ENCODE measurements around the gene KRT26. TPM values are rescaled to one million over a fixed set of nuclear protein-coding genes. Genes with fewer than 3 reads are reported as not detected.
"Not testable (repeated sequence)": the region's sequence is repeated elsewhere in the genome, so short reads cannot be mapped to it uniquely, and the experiment has no call there.

KRT26 gene
- total RNA-seq, 1 experiment from 2014 or later, result not detected

- Histone ChIP-seq H3K36me3 (no peaks in the 10 kb centered on the region), H3K27me3 (no peaks in the 10 kb centered on the region), H3K9me3 (replicated peaks) (no peaks in the 10 kb centered on the region), H3K27ac (no peak overlapping the region), H3K4me1 (no peaks in the 10 kb centered on the region), H3K4me3 (no peak overlapping the region)
- DNase-seq, result peak in 1 of 2 experiments; percentile 9
Measured at GRCh38 chr17:40777459-40777858, 5.5 kb upstream of the KRT26 start.

GRCh38 chr17:40775945-40776344 lies 3.9 kb upstream of the KRT26 start:
- Histone ChIP-seq H3K36me3 (no peaks in the 10 kb centered on the region), H3K27me3 (peaks cover 4% of the 10 kb centered on the region; the same call in 1 of the 2 replicates), H3K4me1 (no peaks in the 10 kb centered on the region), H3K4me3 (no peak overlapping the region), H3K27ac (no peak overlapping the region), H3K9me3 (replicated peaks) (no peaks in the 10 kb centered on the region)
- no peak for DNase-seq

- Histone ChIP-seq H3K9me3 (replicated peaks) (peaks cover 1% of the 10 kb centered on the region; the same call in 1 of the 2 replicates), H3K27me3 (no peaks in the 10 kb centered on the region), H3K36me3 (no peaks in the 10 kb centered on the region), H3K27ac (no peak overlapping the region), H3K4me1 (no peaks in the 10 kb centered on the region), H3K4me3 (no peak overlapping the region)
- no peak for DNase-seq
Measured at GRCh38 chr17:40765657-40766056, 6.3 kb downstream of the KRT26 start.

- Histone ChIP-seq H3K27me3 (no peaks in the 10 kb centered on the region), H3K4me3 (no peak overlapping the region), H3K4me1 (no peaks in the 10 kb centered on the region), H3K36me3 (no peaks in the 10 kb centered on the region), H3K27ac (no peak overlapping the region), H3K9me3 (replicated peaks) (peaks cover 16% of the 10 kb centered on the region; the same call in 1 of the 2 replicates)
- no peak for DNase-seq
Measured at GRCh38 chr17:40763752-40764151, 8.2 kb downstream of the KRT26 start.

- H3K4me3 ChIP-seq, result no peak overlapping the region
- no peak overlapping the region for H3K27ac ChIP-seq
- no peaks in the 10 kb centered on the region for H3K36me3 ChIP-seq
- H3K27me3 ChIP-seq, result no peaks in the 10 kb centered on the region
- H3K9me3 ChIP-seq (replicated peaks), result peaks cover 16% of the 10 kb centered on the region; the same call in 1 of the 2 replicates
- no peaks in the 10 kb centered on the region for H3K4me1 ChIP-seq
- DNase-seq, result no peak
Measured at GRCh38 chr17:40760105-40761016, 11.6 kb downstream of the KRT26 start.

GRCh38 chr17:40755231-40755630 lies 16.8 kb downstream of the KRT26 start, which contains the start of gene KRT25:
Gene KRT25, minus strand, starts transcription at chr17:40755331. Its CDS starts 60 bp downstream, at chr17:40755271.
- no peak within 1 kb of the TSS for H3K4me3 ChIP-seq
- DNase-seq, result no peak
- H3K36me3 ChIP-seq, result no peaks in the 10 kb centered on the region
- H3K27me3 ChIP-seq, result no peaks in the 10 kb centered on the region
- H3K4me1 ChIP-seq, result no peaks in the 10 kb centered on the region
- H3K9me3 ChIP-seq (replicated peaks), result peaks cover 10% of the 10 kb centered on the region; the same call in 1 of the 2 replicates
- no peak within 1 kb of the TSS for H3K27ac ChIP-seq

GRCh38 chr17:40753804-40754203 lies 18.2 kb downstream of the KRT26 start:
- Histone ChIP-seq H3K4me1 (no peaks in the 10 kb centered on the region), H3K27ac (no peak overlapping the region), H3K4me3 (no peak overlapping the region), H3K9me3 (replicated peaks) (no peaks in the 10 kb centered on the region), H3K36me3 (no peaks in the 10 kb centered on the region), H3K27me3 (no peaks in the 10 kb centered on the region)
- no peak for DNase-seq

- no peaks in the 10 kb centered on the region for H3K9me3 ChIP-seq (replicated peaks)
- DNase-seq, result no peak
- no peak overlapping the region for H3K27ac ChIP-seq
- H3K4me1 ChIP-seq, result no peaks in the 10 kb centered on the region
- no peaks in the 10 kb centered on the region for H3K27me3 ChIP-seq
- no peak overlapping the region for H3K4me3 ChIP-seq
- no peaks in the 10 kb centered on the region for H3K36me3 ChIP-seq
Measured at GRCh38 chr17:40751065-40751464, 20.9 kb downstream of the KRT26 start.

GRCh38 chr17:40750391-40750790 lies 21.6 kb downstream of the KRT26 start:
- Histone ChIP-seq H3K27ac (no peak overlapping the region), H3K4me3 (no peak overlapping the region), H3K36me3 (no peaks in the 10 kb centered on the region), H3K9me3 (replicated peaks) (no peaks in the 10 kb centered on the region), H3K27me3 (no peaks in the 10 kb centered on the region), H3K4me1 (no peaks in the 10 kb centered on the region)
- no peak for DNase-seq

- H3K27ac ChIP-seq; H3K36me3 ChIP-seq; H3K4me3 ChIP-seq; H3K9me3 ChIP-seq (replicated peaks); H3K4me1 ChIP-seq; H3K27me3 ChIP-seq; DNase-seq: not testable (repeated sequence)
Measured at GRCh38 chr17:40748666-40749065, 23.3 kb downstream of the KRT26 start.

- Histone ChIP-seq H3K4me1 (no peaks in the 10 kb centered on the region), H3K4me3 (no peak overlapping the region), H3K36me3 (no peaks in the 10 kb centered on the region), H3K27me3 (peaks cover 2% of the 10 kb centered on the region; the same call in 1 of the 2 replicates), H3K9me3 (replicated peaks) (peaks cover 3% of the 10 kb centered on the region; the same call in 1 of the 2 replicates), H3K27ac (no peak overlapping the region)
- DNase-seq, result no peak
Measured at GRCh38 chr17:40738553-40738952, 33.4 kb downstream of the KRT26 start.

- Histone ChIP-seq H3K9me3 (replicated peaks) (no peaks in the 10 kb centered on the region), H3K4me3 (no peak overlapping the region), H3K4me1 (no peaks in the 10 kb centered on the region), H3K36me3 (no peaks in the 10 kb centered on the region), H3K27me3 (peaks cover 2% of the 10 kb centered on the region; the same call in 1 of the 2 replicates), H3K27ac (no peak overlapping the region)
- DNase-seq, result no peak
Measured at GRCh38 chr17:40735016-40735415, 37.0 kb downstream of the KRT26 start.

GRCh38 chr17:40734018-40734417 lies 38.0 kb downstream of the KRT26 start:
- Histone ChIP-seq H3K9me3 (replicated peaks) (no peaks in the 10 kb centered on the region), H3K36me3 (no peaks in the 10 kb centered on the region), H3K4me1 (no peaks in the 10 kb centered on the region), H3K27me3 (peaks cover under 1% of the 10 kb centered on the region; the same call in 1 of the 2 replicates), H3K4me3 (no peak overlapping the region), H3K27ac (no peak overlapping the region)
- DNase-seq, result no peak

- Histone ChIP-seq H3K4me1 (no peaks in the 10 kb centered on the region), H3K4me3 (no peak overlapping the region), H3K9me3 (replicated peaks) (no peaks in the 10 kb centered on the region), H3K27ac (no peak overlapping the region), H3K27me3 (no peaks in the 10 kb centered on the region), H3K36me3 (no peaks in the 10 kb centered on the region)
- no peak for DNase-seq
Measured at GRCh38 chr17:40730970-40731369, 41.0 kb downstream of the KRT26 start.

- no peaks in the 10 kb centered on the region for H3K9me3 ChIP-seq (replicated peaks)
- no peaks in the 10 kb centered on the region for H3K4me1 ChIP-seq
- H3K27ac ChIP-seq, result no peak overlapping the region
- H3K4me3 ChIP-seq, result no peak overlapping the region
- H3K36me3 ChIP-seq, result no peaks in the 10 kb centered on the region
- no peak for DNase-seq
- no peaks in the 10 kb centered on the region for H3K27me3 ChIP-seq
Measured at GRCh38 chr17:40727447-40728231, 44.4 kb downstream of the KRT26 start.

Measured in SJCRH30 (cell line).